HG02571 (cell line): ENCODE data around the gene PARD3B.

Experiments used
- ATAC-seq: cut with Tn5 transposase; IDR thresholded peaks from one replicate; pipeline ENCODE4 v1.9.1; 2021; ENCODE audit warnings: mild to moderate bottlenecking, moderate library complexity; ENCODE audit not compliant: unreplicated experiment

Gene PARD3B

GRCh38 chr2:204808494-204808893, 263.2 kb downstream of the PARD3B start:
- no peak for ATAC-seq

GRCh38 chr2:204824751-204825453, 279.6 kb downstream of the PARD3B start:
- ATAC-seq = no peak

- ATAC-seq = no peak
These were observed 280.4 kb downstream of the PARD3B start for GRCh38 chr2:204825681-204826080.

- no peak for ATAC-seq
These were observed 282.7 kb downstream of the PARD3B start for GRCh38 chr2:204827701-204828590.

- no peak for ATAC-seq
These were observed 289.6 kb downstream of the PARD3B start for GRCh38 chr2:204834716-204835384.

- no peak for ATAC-seq
These were observed 290.5 kb downstream of the PARD3B start for GRCh38 chr2:204835786-204836185.

- no peak for ATAC-seq
These were observed 295.2 kb downstream of the PARD3B start for GRCh38 chr2:204840504-204840903.

- no peak for ATAC-seq
These were observed 296.8 kb downstream of the PARD3B start for GRCh38 chr2:204842068-204842467.

- no peak for ATAC-seq
These were observed 297.6 kb downstream of the PARD3B start for GRCh38 chr2:204842661-204843485.

GRCh38 chr2:204846471-204846870, 301.2 kb downstream of the PARD3B start:
- no peak for ATAC-seq

- ATAC-seq = no peak
These were observed 304.6 kb downstream of the PARD3B start for GRCh38 chr2:204849892-204850291.

GRCh38 chr2:204850581-204850980, 305.3 kb downstream of the PARD3B start:
- no peak for ATAC-seq

- ATAC-seq = no peak
These were observed 308.6 kb downstream of the PARD3B start for GRCh38 chr2:204853905-204854304.

- ATAC-seq = no peak
These were observed 315.0 kb downstream of the PARD3B start for GRCh38 chr2:204860274-204860673.

- no peak for ATAC-seq
These were observed 317.5 kb downstream of the PARD3B start for GRCh38 chr2:204862809-204863208.

- ATAC-seq = no peak
These were observed 318.1 kb downstream of the PARD3B start for GRCh38 chr2:204863336-204863735.

GRCh38 chr2:204869132-204869823, 324.0 kb downstream of the PARD3B start:
- ATAC-seq = no peak

GRCh38 chr2:204870053-204870452, 324.8 kb downstream of the PARD3B start:
- ATAC-seq = no peak

GRCh38 chr2:204871231-204871953, 326.1 kb downstream of the PARD3B start:
- no peak for ATAC-seq
